NCI-H2107 treated with DMSO at 0.1 percent for 48 hours (cell line): ENCODE data around the gene TMEM19.
A peak's percentile ranks its signal among the peaks of the same experiment; 100 is the strongest.

Source experiments
- DNase-seq: peaks from one replicate; lab custom pipeline; 2025; ENCODE audit not compliant: unreplicated experiment; lab: John Stamatoyannopoulos, UW

Gene TMEM19

GRCh38 chr12:71685914-71686657 lies at the start of gene TMEM19:
TSS of gene TMEM19 (plus strand) at chr12:71686082. CDS start at chr12:71686681, 599 bp downstream.
- peak; percentile 80 for DNase-seq

DNA sequence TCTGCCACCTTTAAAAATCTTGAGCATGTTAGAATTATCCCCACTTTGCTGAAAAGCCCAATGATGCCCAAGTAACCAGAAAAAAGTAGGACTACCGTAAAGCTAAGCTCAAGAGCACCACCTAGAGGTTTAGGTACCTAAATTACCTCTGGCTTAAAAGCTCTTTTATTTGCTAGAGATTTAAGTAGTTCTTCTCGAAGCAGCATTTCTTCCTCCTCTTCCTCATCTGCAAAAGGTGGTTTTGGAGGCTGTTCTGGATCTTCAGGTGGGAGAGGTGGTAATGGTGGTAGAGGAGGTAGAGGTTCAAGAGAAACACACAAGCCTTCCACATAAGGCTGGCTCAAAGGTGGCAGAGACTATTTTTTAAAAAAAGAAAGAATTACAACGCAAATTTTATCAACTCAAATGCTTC lies 49.2 kb upstream of the TMEM19 start:
- peak; percentile 60 for DNase-seq

GRCh38 chr12:71638499-71638898 lies 47.4 kb upstream of the TMEM19 start:
- DNase-seq: no peak

GRCh38 chr12:71639341-71639760 lies 46.5 kb upstream of the TMEM19 start:
- DNase-seq: no peak

GRCh38 chr12:71640316-71640715 lies 45.6 kb upstream of the TMEM19 start:
- no peak for DNase-seq

DNA sequence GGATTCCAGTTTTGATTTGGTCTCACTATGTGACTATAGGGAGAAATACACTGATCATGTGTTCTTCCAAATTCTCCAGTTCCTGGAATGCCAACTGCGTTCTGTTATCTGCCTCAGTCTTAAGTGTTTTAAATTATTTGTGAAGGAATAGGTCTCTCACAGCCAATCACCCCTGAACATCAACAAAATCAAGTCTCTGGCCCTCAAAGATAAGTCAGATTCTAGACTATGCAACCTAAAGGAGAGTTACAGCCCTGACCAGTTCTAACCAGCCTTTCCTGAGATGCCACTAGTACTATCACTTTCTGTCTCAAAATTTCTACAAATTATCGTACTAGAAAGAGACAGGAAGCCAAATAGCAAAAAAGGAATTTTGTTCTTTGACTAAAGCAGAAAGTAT lies 44.5 kb upstream of the TMEM19 start:
- no peak for DNase-seq

DNA sequence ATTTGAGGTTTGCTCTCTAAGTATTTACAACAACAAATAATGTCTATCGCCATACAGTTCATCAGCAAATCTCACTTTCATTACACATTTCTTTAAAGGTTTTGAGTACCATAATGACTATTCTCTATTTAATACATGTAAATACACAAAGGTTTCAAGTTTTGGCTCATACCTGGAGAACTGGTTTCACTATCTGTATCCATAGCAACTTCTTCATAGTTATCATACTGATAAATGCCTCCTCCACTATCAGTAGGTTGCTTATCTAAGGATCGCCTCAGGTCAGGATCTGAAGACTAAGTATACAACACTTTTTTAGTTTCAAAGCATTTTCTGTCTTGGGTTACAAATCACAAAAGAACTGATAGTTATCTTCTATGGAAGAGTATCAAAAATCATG lies 43.6 kb upstream of the TMEM19 start:
- no peak for DNase-seq

DNA sequence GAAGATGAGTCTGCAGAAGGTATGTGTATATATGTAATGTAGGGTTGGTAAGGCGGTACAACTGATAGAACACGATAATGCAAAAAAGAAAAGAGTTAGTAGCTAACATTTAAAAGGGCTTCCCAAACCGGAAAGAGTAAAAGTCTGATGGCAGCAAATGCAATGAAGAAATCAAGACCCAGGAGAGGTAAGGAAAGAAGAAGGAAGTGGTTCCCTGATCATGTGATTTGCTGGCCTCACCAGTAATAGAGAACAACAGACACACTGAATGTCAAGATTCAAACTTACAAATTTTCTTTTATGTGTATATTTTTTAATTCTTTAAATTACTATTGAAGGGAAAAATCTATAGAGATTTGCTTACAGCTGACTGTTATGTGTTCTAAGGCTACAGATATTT lies 40.6 kb upstream of the TMEM19 start:
- DNase-seq: no peak

GRCh38 chr12:71646512-71646911 lies 39.4 kb upstream of the TMEM19 start:
- DNase-seq: no peak

GRCh38 chr12:71648537-71648936 lies 37.3 kb upstream of the TMEM19 start:
- DNase-seq: no peak

DNA sequence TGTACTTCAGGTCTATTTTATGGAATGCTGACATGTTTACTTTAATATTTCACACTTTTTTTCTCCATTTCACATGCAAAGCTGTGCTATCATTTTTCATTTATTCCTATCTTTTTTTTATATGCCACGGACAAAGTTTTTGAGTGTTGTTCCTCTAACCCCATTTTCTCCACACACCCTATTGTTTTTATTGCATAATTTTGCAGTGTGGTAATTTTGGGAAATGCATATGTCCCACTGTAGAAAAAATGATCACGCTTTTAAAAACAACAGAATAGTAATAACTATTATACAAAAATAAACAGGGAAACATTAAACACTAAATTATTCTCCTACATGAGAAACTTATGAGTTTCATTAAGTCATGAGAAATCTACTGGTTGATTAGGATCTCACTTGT lies 36.5 kb upstream of the TMEM19 start:
- DNase-seq: no peak

DNA sequence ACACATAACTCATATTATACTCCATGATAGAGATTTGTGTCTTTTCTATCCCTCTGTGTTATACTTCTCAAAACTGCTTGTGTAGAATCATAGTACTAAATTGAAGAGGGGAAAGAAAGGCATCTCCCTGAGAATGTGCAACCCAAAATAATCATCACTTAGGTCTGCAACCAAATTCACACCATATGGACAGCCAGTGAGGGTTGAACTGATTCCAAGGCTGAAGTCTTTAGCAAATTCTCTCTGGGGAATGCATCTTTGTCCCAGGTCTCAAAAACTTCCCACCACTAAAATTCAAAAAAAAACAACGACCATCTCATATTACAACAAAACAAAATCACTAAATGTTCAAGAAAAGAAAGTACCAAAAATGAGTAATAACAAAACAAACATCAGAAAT lies 33.2 kb upstream of the TMEM19 start:
- DNase-seq: no peak

DNA sequence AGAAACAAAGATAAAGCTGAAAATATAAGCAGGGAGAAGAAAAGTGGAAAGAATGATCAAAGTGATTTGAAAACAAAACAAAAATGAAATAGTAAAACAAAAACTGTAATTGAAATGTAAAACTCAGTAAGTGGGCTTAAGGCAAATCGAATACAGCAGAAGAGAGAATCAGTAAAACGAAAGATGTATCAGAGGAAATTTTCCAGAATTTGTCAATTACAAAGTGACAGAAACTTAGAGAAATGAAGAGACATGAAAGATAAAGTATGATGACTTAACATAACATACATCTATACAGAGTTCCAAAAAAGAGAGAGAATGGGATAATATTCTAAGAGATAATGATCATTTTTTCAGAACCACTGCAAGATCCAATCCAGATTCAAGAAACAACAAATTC lies 32.7 kb upstream of the TMEM19 start:
- DNase-seq: no peak

DNA sequence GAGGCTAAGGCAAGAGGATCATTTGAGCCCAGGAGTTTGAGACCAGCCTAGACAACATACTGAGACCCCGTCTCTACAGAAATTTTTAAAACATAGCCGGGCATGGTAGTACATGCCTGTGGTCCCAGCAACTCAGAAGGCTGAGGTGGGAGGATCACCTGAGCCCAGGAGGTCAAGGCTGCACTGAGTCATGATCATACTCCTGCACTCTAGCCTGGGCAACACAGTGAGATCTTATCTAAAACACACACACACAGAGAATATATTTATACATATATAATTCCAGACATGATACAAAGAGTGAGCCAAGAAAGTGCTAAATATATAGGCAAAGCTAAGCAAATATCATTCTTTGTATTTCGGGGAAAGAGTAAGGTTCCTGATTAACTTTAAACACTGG lies 31.7 kb upstream of the TMEM19 start:
- DNase-seq: no peak

- DNase-seq: no peak
Measured at GRCh38 chr12:71655495-71655894, 30.4 kb upstream of the TMEM19 start.

- no peak for DNase-seq
Measured at GRCh38 chr12:71655907-71656306, 30.0 kb upstream of the TMEM19 start.

GRCh38 chr12:71656740-71657139 lies 29.1 kb upstream of the TMEM19 start:
- DNase-seq: no peak

GRCh38 chr12:71661977-71662530 lies 23.8 kb upstream of the TMEM19 start:
- DNase-seq: no peak

DNA sequence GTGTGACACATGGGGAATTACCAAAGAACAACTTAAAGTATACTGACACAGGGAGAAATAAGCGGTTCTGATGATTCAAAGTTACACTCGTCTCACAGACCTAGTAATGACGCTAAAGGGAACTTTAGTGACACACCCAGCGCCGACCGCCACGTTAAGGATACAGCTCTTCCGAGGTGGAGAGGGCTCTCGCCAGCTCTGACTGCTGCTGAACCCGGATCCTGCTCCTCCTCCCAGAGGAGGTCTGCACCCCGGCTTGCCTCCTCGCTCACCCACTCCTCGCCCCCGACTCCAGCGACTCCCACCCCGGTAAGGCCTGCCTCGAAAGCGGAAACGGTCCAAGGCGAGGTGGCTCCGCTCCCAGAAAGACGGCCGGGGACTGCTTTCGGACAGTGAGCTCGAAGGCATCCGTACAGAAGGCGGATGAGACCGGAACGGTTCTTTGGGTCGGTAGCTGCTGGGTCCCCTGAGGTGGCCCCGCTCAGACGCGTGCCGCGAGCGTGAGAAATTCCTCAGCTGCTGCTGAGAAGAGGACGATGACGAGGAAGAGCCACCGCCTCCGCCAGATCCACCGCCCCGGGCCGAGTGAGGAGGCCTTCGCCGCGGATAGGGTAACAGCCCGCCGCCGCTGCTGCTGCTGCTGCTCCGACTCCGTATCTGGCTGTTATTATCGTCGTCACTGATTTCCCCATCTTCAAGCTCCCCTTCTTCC lies 22.9 kb upstream of the TMEM19 start:
- DNase-seq: peak; percentile 3

- DNase-seq: peak; percentile 100
Measured at GRCh38 chr12:71663561-71664410, 22.1 kb upstream of the TMEM19 start, which contains the start of the genes THAP2 and ZFC3H1. TSS of gene THAP2 (plus strand) at chr12:71664301. CDS start at chr12:71664510, 209 bp downstream. TSS of gene ZFC3H1 (minus strand) at chr12:71663848. CDS start at chr12:71663610, 238 bp downstream.
